B cell (primary cell): Measurements from ENCODE around the gene DGKZ. TPM values are rescaled to one million over a fixed set of nuclear protein-coding genes. Genes with fewer than 3 reads are reported as not detected.
"Not testable (repeated sequence)": the region's sequence is repeated elsewhere in the genome, so short reads cannot be mapped to it uniquely, and the experiment has no call there.

Experiments
- ATAC-seq: fragments of 200-7000 bp; cut with Tn5 transposase; one replicate; pipeline ENCODE4 v1.10.0; 2021; ENCODE audit warnings: low read depth, mild to moderate bottlenecking, moderate number of reproducible peaks, moderate library complexity
- CTCF ChIA-PET: fragments of 350-600 bp; sonication (Branson Sonifier 250); formaldehyde crosslinking; loops from one replicate; lab custom pipeline; 2021; ENCODE audit warnings: antibody characterized with exemption, inconsistent platforms; lab: Charles Lee
- POLR2A ChIA-PET: fragments of 350-600 bp; sonication (Branson Sonifier 250); formaldehyde crosslinking; loops from one replicate; lab custom pipeline; 2021; ENCODE audit warnings: antibody characterized with exemption; lab: Charles Lee
- DNase-seq: peaks from one replicate; pipeline ENCODE4 v3.0.0; 2013
- H2AFZ ChIP-seq: 2 replicates; pipeline ENCODE4 v1.6.1; 2012; ENCODE audit warnings: mild to moderate bottlenecking, low read depth, low read length; ENCODE audit not compliant: insufficient read depth, poor library complexity, severe bottlenecking
- H3K27ac ChIP-seq, 2 donors: 1 replicate in 1 of 2; 2 replicates in 1 of 2; pipeline ENCODE4 v1.5.1; 2012 to 2013; ENCODE audit warnings: low read length in 2 of 2, mild to moderate bottlenecking in 2 of 2, moderate library complexity in 1 of 2
- H3K27me3 ChIP-seq, 4 experiments: fragments of 200-600 bp in 1 of 4; sonication (generic) in 1 of 4; replicated peaks in 1 of 4; 1 replicate in 2 of 4; 2 replicates in 2 of 4; pipeline versions ENCODE4 v1.6.1 to v1.7.0; 2013 to 2016; ENCODE audit warnings: low read length in 3 of 4, mild to moderate bottlenecking in 2 of 4, mixed read lengths in 1 of 4, moderate library complexity in 1 of 4; ENCODE audit not compliant: insufficient read depth in 4 of 4, control insufficient read depth in 3 of 4; ENCODE audit errors: control extremely low read depth in 1 of 4
- H3K36me3 ChIP-seq, 2 experiments: replicated peaks in 1 of 2; 1 replicate in 1 of 2; 2 replicates in 1 of 2; pipeline versions ENCODE4 v1.6.1 to v1.7.1; 2013; ENCODE audit warnings: low read length in 1 of 2; ENCODE audit not compliant: insufficient read depth in 2 of 2, control insufficient read depth in 1 of 2; ENCODE audit errors: control extremely low read depth in 1 of 2, extremely low read depth in 1 of 2
- H3K4me1 ChIP-seq, 2 donors: fragments of 200-600 bp in 1 of 2; sonication (generic) in 1 of 2; 1 replicate in 1 of 2; 2 replicates in 1 of 2; pipeline versions ENCODE4 v1.5.1 to v1.6.1; 2013 to 2017; ENCODE audit warnings: low read length in 2 of 2; ENCODE audit not compliant: control insufficient read depth in 2 of 2, insufficient read depth in 2 of 2
- H3K4me2 ChIP-seq: replicated peaks from 2 replicates; pipeline ENCODE3; 2012; ENCODE audit warnings: mild to moderate bottlenecking, low read depth, low read length; ENCODE audit not compliant: poor library complexity, severe bottlenecking
- H3K4me3 ChIP-seq, 5 experiments: fragments of 200-600 bp in 1 of 5; sonication (generic) in 1 of 5; 1 replicate in 3 of 5; 2 replicates in 2 of 5; pipeline versions ENCODE4 v1.5.1 to v1.7.0; 2011 to 2016; ENCODE audit warnings: low read length in 4 of 5, mild to moderate bottlenecking in 4 of 5, low read depth in 2 of 5, control low read depth in 1 of 5, moderate library complexity in 1 of 5; ENCODE audit not compliant: insufficient read depth in 1 of 5; ENCODE audit errors: control extremely low read depth in 1 of 5, extremely low read depth in 1 of 5
- H3K79me2 ChIP-seq: fragments of 200-600 bp; sonication (generic); one replicate; pipeline ENCODE4 v1.6.0; 2016; ENCODE audit warnings: low read length; ENCODE audit not compliant: control insufficient read depth, insufficient read depth
- H3K9ac ChIP-seq: fragments of 200-600 bp; sonication (generic); 2 replicates; pipeline ENCODE4 v1.6.1; 2017; ENCODE audit warnings: mild to moderate bottlenecking, low read length, moderate library complexity
- H3K9me3 ChIP-seq, 3 donors: one replicate each; pipeline versions ENCODE4 v1.6.1 to v1.7.1; 2013; ENCODE audit warnings: low read length in 2 of 3; ENCODE audit not compliant: control insufficient read depth in 2 of 3, insufficient read depth in 1 of 3; ENCODE audit errors: control extremely low read depth in 1 of 3
- H4K20me1 ChIP-seq: 2 replicates; pipeline ENCODE4 v1.6.0; 2012; ENCODE audit warnings: mild to moderate bottlenecking, low read length; ENCODE audit not compliant: insufficient read depth, control insufficient read depth, poor library complexity, severe bottlenecking
- H3K27ac Mint-ChIP-seq: one replicate; pipeline ENCODE4 v1.8.0; 2021; ENCODE audit warnings: mixed read lengths
- H3K27me3 Mint-ChIP-seq: one replicate; pipeline ENCODE4 v1.8.0; 2021; ENCODE audit warnings: mixed read lengths
- H3K4me1 Mint-ChIP-seq: one replicate; pipeline ENCODE4 v1.8.0; 2021; ENCODE audit warnings: mixed read lengths
- H3K4me3 Mint-ChIP-seq: one replicate; pipeline ENCODE4 v1.8.0; 2021; ENCODE audit warnings: mixed read lengths
- H3K9me3 Mint-ChIP-seq: one replicate; pipeline ENCODE4 v1.8.0; 2022; ENCODE audit warnings: mixed read lengths; ENCODE audit not compliant: insufficient read depth
- CTCF ChIP-seq: fragments of 200-600 bp; IDR thresholded peaks from one replicate; pipeline ENCODE4 v1.8.0; 2022; ENCODE audit warnings: antibody characterized with exemption, mild to moderate bottlenecking
- EZH2 ChIP-seq: IDR thresholded peaks from 2 replicates; pipeline ENCODE4 v1.6.1; 2012; ENCODE audit warnings: borderline replicate concordance, low read depth, mild to moderate bottlenecking, moderate library complexity, low read length; ENCODE audit not compliant: insufficient read depth, poor library complexity, severe bottlenecking
- WGBS: methylation state at CpG from one replicate; pipeline ENCODE4 v1.1.5; 2013; ENCODE audit warnings: missing lambda C conversion rate; ENCODE audit not compliant: insufficient coverage; 5-methylcytosine and 5-hydroxymethylcytosine counted together
- intact Hi-C: fragments of 100-400 bp; cut with micrococcal nuclease; formaldehyde crosslinking; loops from one replicate; pipeline ENCODE4 v1.10.0; 2022
- polyA plus RNA-seq: library from polyadenylated mRNA; depleted of rRNA; stranded (reverse); fragments of >200 nt; gene quantifications from 2 replicates; pipeline ENCODE4 v1.2.3, GENCODE V29; 2012
- total RNA-seq, 2 donors: library from RNA; stranded (reverse); fragments of 120-200 nt in 1 of 2; gene quantifications; 1 replicate in 1 of 2; 2 replicates in 1 of 2; pipeline versions ENCODE4 v1.2.3 to v1.2.4, GENCODE V29; 2013 to 2022

Gene DGKZ
- total and polyA plus RNA-seq, 2 donors (not counting 1 experiment from before 2014, with no cell fraction given) = 56.6 to 79.5 TPM

- H3K4me1 ChIP-seq = peaks cover 13 to 19% of the 10 kb centered on the region in 2 donors
- no peaks in the 10 kb centered on the region for H4K20me1 ChIP-seq
- H3K27ac ChIP-seq = no peak overlapping the region
- ChIA-PET CTCF (no interaction called here), POLR2A (no interaction called here)
- H3K4me1 Mint-ChIP-seq = peaks cover 12% of the 10 kb centered on the region
- H3K4me3 Mint-ChIP-seq = no peak overlapping the region
- H3K27ac Mint-ChIP-seq = no peak overlapping the region
- peaks cover 0 to 39% (median 18%) of the 10 kb centered on the region in 4 experiments for H3K27me3 ChIP-seq
- H2AFZ ChIP-seq = no peak overlapping the region
- H3K36me3 ChIP-seq = no peaks in the 10 kb centered on the region
- ATAC-seq = no peak
- 88% methylated on average over 7 of the region's 7 CpGs for WGBS
- no peak overlapping the region for H3K9ac ChIP-seq
- H3K79me2 ChIP-seq = no peaks in the 10 kb centered on the region
- H3K4me2 ChIP-seq = no peak overlapping the region
- TF ChIP-seq CTCF (no peak), EZH2 (no peak)
- H3K4me3 ChIP-seq = no peak overlapping the region
- intact Hi-C loops = no loop called here
- peaks cover 0 to 16% (median 0%) of the 10 kb centered on the region in 3 donors for H3K9me3 ChIP-seq
- H3K27me3 Mint-ChIP-seq = peaks cover 38% of the 10 kb centered on the region
- H3K9me3 Mint-ChIP-seq = no peaks in the 10 kb centered on the region
- DNase-seq = no peak
These were observed 47.0 kb upstream of the DGKZ start for GRCh38 chr11:46300270-46300669.

- no peak overlapping the region for H3K4me3 Mint-ChIP-seq
- Histone ChIP-seq H3K79me2 (no peaks in the 10 kb centered on the region), H3K9me3 (peaks cover 0 to 2% (median 0%) of the 10 kb centered on the region in 3 donors), H3K27ac (no peak overlapping the region), H3K4me2 (no peak overlapping the region), H4K20me1 (no peaks in the 10 kb centered on the region), H3K27me3 (peaks cover 0 to 19% (median 3%) of the 10 kb centered on the region in 4 experiments), H2AFZ (no peak overlapping the region), H3K4me3 (no peak overlapping the region), H3K9ac (no peak overlapping the region), H3K36me3 (no peaks in the 10 kb centered on the region), H3K4me1 (peaks cover 0 to 8% of the 10 kb centered on the region in 2 donors)
- H3K9me3 Mint-ChIP-seq = no peaks in the 10 kb centered on the region
- DNase-seq (peak; percentile 52), ATAC-seq (peak; percentile 71)
- ChIA-PET POLR2A (no interaction called here), CTCF (interaction anchor here (2.1 kb wide), 1 partner anchor 11 kb away, joined by 7 read pairs; no protein-coding TSS in a partner anchor)
- WGBS = 57% methylated on average over 6 of the region's 7 CpGs
- H3K27me3 Mint-ChIP-seq = peaks cover 37% of the 10 kb centered on the region
- no peak for TF ChIP-seq CTCF
- TF ChIP-seq EZH2 = no peak
- intact Hi-C loops = no loop called here
- peaks cover 7% of the 10 kb centered on the region for H3K4me1 Mint-ChIP-seq
- peak overlapping the region; percentile 32 for H3K27ac Mint-ChIP-seq
These were observed 44.4 kb upstream of the DGKZ start for GRCh38 chr11:46302866-46303265.

GRCh38 chr11:46304036-46304435 lies 43.2 kb upstream of the DGKZ start:
- Histone ChIP-seq H3K27me3 (peaks cover 0 to 23% (median 3%) of the 10 kb centered on the region in 4 experiments), H3K4me1 (peaks cover 0 to 11% of the 10 kb centered on the region in 2 donors)
- H3K4me2 ChIP-seq, intact Hi-C loops, H3K9me3 ChIP-seq, DNase-seq, H2AFZ ChIP-seq, H3K4me3 ChIP-seq, H3K9ac ChIP-seq, H3K27ac ChIP-seq, H3K27ac Mint-ChIP-seq, H3K79me2 ChIP-seq, H4K20me1 ChIP-seq, POLR2A ChIA-PET, H3K36me3 ChIP-seq, H3K9me3 Mint-ChIP-seq, H3K4me3 Mint-ChIP-seq, H3K4me1 Mint-ChIP-seq, ATAC-seq: not testable (repeated sequence)
- CTCF ChIA-PET = interaction anchor here (2.1 kb wide), 1 partner anchor 9 kb away, joined by 7 read pairs; no protein-coding TSS in a partner anchor
- H3K27me3 Mint-ChIP-seq = peaks cover 33% of the 10 kb centered on the region
- WGBS = 96% methylated on average over 5 of the region's 12 CpGs
